Dermis microvascular lymphatic vessel endothelial cell (primary cell): ENCODE measurements around the gene TUT1. TPM values are rescaled to one million over a fixed set of nuclear protein-coding genes. Genes with fewer than 3 reads are reported as not detected.
"Not testable (repeated sequence)": the region's sequence is repeated elsewhere in the genome, so short reads cannot be mapped to it uniquely, and the experiment has no call there.

Experiments
- DNase-seq, 2 donors: peaks; one replicate each; pipeline versions ENCODE4 v3.0.0 to v3.0.0-alpha.2; 2010; ENCODE audit warnings: low read depth in 2 of 2
- total RNA-seq: library from RNA; depleted of rRNA; stranded (reverse); fragments of >200 nt; gene quantifications from 2 replicates; pipeline ENCODE4 v1.2.1, GENCODE V29; 2014

Gene TUT1
- total RNA-seq, 1 donor from 2014 or later, result 8.9 TPM

- no peak for DNase-seq
Observed at GRCh38 chr11:62578541-62578940, 12.8 kb downstream of the TUT1 start.

GRCh38 chr11:62577046-62577714 lies 14.1 kb downstream of the TUT1 start:
- DNase-seq, result peak in 1 of 2 donors; percentile 92

- no peak for DNase-seq
Observed at GRCh38 chr11:62575837-62576236, 15.5 kb downstream of the TUT1 start.

GRCh38 chr11:62575156-62575555 lies 16.2 kb downstream of the TUT1 start:
- no peak for DNase-seq

- peak in 1 of 2 donors; percentile 60 for DNase-seq
Observed at GRCh38 chr11:62574363-62575071, 16.8 kb downstream of the TUT1 start.

- DNase-seq, result peak; percentile 100
Observed at GRCh38 chr11:62573592-62574362, 17.5 kb downstream of the TUT1 start, which contains the start of gene EEF1G. EEF1G (minus strand) TSS chr11:62573891; CDS start chr11:62573842, 49 bp downstream.

- DNase-seq, result peak in 1 of 2 donors; percentile 33
Observed at GRCh38 chr11:62573006-62573591, 18.2 kb downstream of the TUT1 start.

GRCh38 chr11:62572431-62572830 lies 18.9 kb downstream of the TUT1 start:
- DNase-seq, result no peak

- DNase-seq, result not testable (repeated sequence)
Observed at GRCh38 chr11:62571493-62571892, 19.8 kb downstream of the TUT1 start.

GRCh38 chr11:62570903-62571302 lies 20.4 kb downstream of the TUT1 start:
- DNase-seq, result not testable (repeated sequence)

- no peak for DNase-seq
Observed at GRCh38 chr11:62569611-62570010, 21.7 kb downstream of the TUT1 start.

- no peak for DNase-seq
Observed at GRCh38 chr11:62567018-62567633, 24.2 kb downstream of the TUT1 start.

GRCh38 chr11:62566247-62566646 lies 25.1 kb downstream of the TUT1 start:
- no peak for DNase-seq

- DNase-seq, result no peak
Observed at GRCh38 chr11:62565100-62565802, 26.1 kb downstream of the TUT1 start.

- not testable (repeated sequence) for DNase-seq
Observed at GRCh38 chr11:62561677-62562230, 29.6 kb downstream of the TUT1 start.

- peak; percentile 86 to 95 for DNase-seq
Observed at GRCh38 chr11:62560566-62561103, 30.7 kb downstream of the TUT1 start.

- DNase-seq, result not testable (repeated sequence)
Observed at GRCh38 chr11:62559626-62560025, 31.7 kb downstream of the TUT1 start.

- DNase-seq, result no peak
Observed at GRCh38 chr11:62559204-62559603, 32.1 kb downstream of the TUT1 start.

- no peak for DNase-seq
Observed at GRCh38 chr11:62558669-62559068, 32.7 kb downstream of the TUT1 start.
